ENCODE measurements around the gene UNC5A.

UNC5A gene

GRCh38 chr5:176901260-176902101 lies 91.1 kb downstream of the UNC5A start:
- DNase-seq, result no peak

GRCh38 chr5:176902102-176902814 lies 91.9 kb downstream of the UNC5A start:
- no peak for DNase-seq

- DNase-seq, result no peak
These were observed 92.7 kb downstream of the UNC5A start for GRCh38 chr5:176902911-176903664.

- DNase-seq, result no peak
These were observed 93.9 kb downstream of the UNC5A start for GRCh38 chr5:176904276-176904675.

- DNase-seq, result no peak
These were observed 95.8 kb downstream of the UNC5A start for GRCh38 chr5:176906126-176906525.

GRCh38 chr5:176906796-176907195 lies 96.4 kb downstream of the UNC5A start:
- DNase-seq, result no peak

GRCh38 chr5:176908675-176909368 lies 98.5 kb downstream of the UNC5A start:
- no peak for DNase-seq

GRCh38 chr5:176912115-176912514 lies 101.8 kb downstream of the UNC5A start:
- DNase-seq, result no peak

- DNase-seq, result no peak
These were observed 105.5 kb downstream of the UNC5A start for GRCh38 chr5:176915906-176916305.

GRCh38 chr5:176916337-176916736 lies 106.0 kb downstream of the UNC5A start:
- DNase-seq, result no peak

GRCh38 chr5:176918613-176919012 lies 108.3 kb downstream of the UNC5A start:
- DNase-seq, result no peak

- DNase-seq, result no peak
These were observed 111.4 kb downstream of the UNC5A start for GRCh38 chr5:176921714-176922113.

GRCh38 chr5:176922817-176923216 lies 112.5 kb downstream of the UNC5A start:
- no peak for DNase-seq

- DNase-seq, result no peak
These were observed 117.2 kb downstream of the UNC5A start for GRCh38 chr5:176927562-176927961.

GRCh38 chr5:176929654-176930053 lies 119.3 kb downstream of the UNC5A start:
- no peak for DNase-seq
